Left lung (tissue), 10 donors: ENCODE measurements around the gene FDPS. TPM values are rescaled to one million over a fixed set of nuclear protein-coding genes. Genes with fewer than 3 reads are reported as not detected.

Experiments
- ATAC-seq: fragments of 200-7000 bp; cut with Tn5 transposase; one replicate; pipeline ENCODE4 v1.9.1; 2020; ENCODE audit warnings: moderate library complexity
- DNase-seq, 4 donors: peaks; one replicate each; pipeline ENCODE4 v3.0.0-alpha.2; 2013 to 2020
- H3K27ac ChIP-seq, 2 donors: fragments of 200-600 bp; sonication (generic) in 1 of 2; one replicate each; pipeline versions ENCODE4 v1.5.0 to v1.8.0; 2020 to 2021
- H3K27me3 ChIP-seq, 2 donors: fragments of 200-600 bp; sonication (generic) in 1 of 2; one replicate each; pipeline versions ENCODE4 v1.5.0 to v1.8.0; 2020 to 2021
- H3K36me3 ChIP-seq, 2 donors: fragments of 200-600 bp; sonication (generic) in 1 of 2; one replicate each; pipeline versions ENCODE4 v1.5.0 to v1.8.0; 2020 to 2021
- H3K4me1 ChIP-seq, 2 donors: fragments of 200-600 bp; one replicate each; pipeline ENCODE4 v1.8.0; 2021
- H3K4me3 ChIP-seq, 2 donors: fragments of 200-600 bp; sonication (generic) in 1 of 2; one replicate each; pipeline versions ENCODE4 v1.5.0 to v1.8.0; 2020 to 2021; ENCODE audit warnings: mild to moderate bottlenecking in 1 of 2
- H3K9me3 ChIP-seq, 2 donors: fragments of 200-600 bp; sonication (generic) in 1 of 2; one replicate each; pipeline versions ENCODE4 v1.5.0 to v1.8.0; 2020 to 2021
- intact Hi-C, 2 donors: fragments of 100-400 bp; cut with DNase I; formaldehyde crosslinking; loops; one replicate each; pipeline versions ENCODE4 v1.11.2 to v1.14.2; 2022
- polyA plus RNA-seq, 6 donors: library from polyadenylated mRNA; unstranded; fragments of 120-200 nt; gene quantifications; one replicate each; pipeline ENCODE4 v1.2.1, GENCODE V29; 2013; ENCODE audit not compliant: insufficient read length in 6 of 6
- total RNA-seq, 2 donors: library from RNA; stranded (reverse); fragmentation: NEBNext Ultra II Directional; extraction: Animal tissue kit (Norgen Biotek cat#: 25700); gene quantifications; one replicate each; pipeline ENCODE4 v1.2.1, GENCODE V29; 2021
- TF ChIP-seq, protein P1 (sequence below), 2 donors: fragments of 200-600 bp; sonication (generic) in 1 of 2; IDR thresholded peaks; one replicate each; pipeline versions ENCODE4 v1.5.0 to v1.8.0; 2021; ENCODE audit warnings: antibody characterized with exemption in 2 of 2
- donor health status: DM: no; HTN: yes; CAD: no.
- donor health status: DM: no; HTN: no; CAD: no.

FDPS gene
- total and polyA plus RNA-seq, 8 donors: 166 to 411 (median 187) TPM

DNA sequence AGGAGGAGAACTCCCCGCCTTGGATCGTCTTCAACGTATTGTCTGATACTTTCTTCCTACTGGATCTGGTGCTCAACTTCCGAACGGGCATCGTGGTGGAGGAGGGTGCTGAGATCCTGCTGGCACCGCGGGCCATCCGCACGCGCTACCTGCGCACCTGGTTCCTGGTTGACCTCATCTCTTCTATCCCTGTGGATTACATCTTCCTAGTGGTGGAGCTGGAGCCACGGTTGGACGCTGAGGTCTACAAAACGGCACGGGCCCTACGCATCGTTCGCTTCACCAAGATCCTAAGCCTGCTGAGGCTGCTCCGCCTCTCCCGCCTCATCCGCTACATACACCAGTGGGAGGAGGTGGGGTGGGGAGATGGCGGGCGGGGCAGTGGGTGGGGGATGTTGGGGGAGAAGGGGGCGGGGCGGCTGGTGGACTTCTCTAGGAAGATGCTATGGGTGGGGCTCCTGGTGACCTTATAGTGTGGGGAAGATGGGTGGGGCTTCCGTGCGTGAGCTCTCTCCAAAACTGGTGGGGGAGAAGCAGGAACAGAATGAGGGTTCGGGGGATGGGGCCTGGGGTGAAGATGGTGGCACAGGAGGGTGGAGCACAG is 26.1 kb upstream of the FDPS start:
- no peak overlapping the region for H3K4me3 ChIP-seq
- H3K9me3 ChIP-seq: no peaks in the 10 kb centered on the region
- H3K27ac ChIP-seq: no peak overlapping the region
- no peaks in the 10 kb centered on the region for H3K36me3 ChIP-seq
- ATAC-seq (no peak), DNase-seq (no peak)
- peaks cover 5 to 13% of the 10 kb centered on the region in 2 donors for H3K4me1 ChIP-seq
- intact Hi-C loops: no loop called here
- peaks cover 0 to 10% of the 10 kb centered on the region in 2 donors for H3K27me3 ChIP-seq
- TF ChIP-seq, protein P1, sequence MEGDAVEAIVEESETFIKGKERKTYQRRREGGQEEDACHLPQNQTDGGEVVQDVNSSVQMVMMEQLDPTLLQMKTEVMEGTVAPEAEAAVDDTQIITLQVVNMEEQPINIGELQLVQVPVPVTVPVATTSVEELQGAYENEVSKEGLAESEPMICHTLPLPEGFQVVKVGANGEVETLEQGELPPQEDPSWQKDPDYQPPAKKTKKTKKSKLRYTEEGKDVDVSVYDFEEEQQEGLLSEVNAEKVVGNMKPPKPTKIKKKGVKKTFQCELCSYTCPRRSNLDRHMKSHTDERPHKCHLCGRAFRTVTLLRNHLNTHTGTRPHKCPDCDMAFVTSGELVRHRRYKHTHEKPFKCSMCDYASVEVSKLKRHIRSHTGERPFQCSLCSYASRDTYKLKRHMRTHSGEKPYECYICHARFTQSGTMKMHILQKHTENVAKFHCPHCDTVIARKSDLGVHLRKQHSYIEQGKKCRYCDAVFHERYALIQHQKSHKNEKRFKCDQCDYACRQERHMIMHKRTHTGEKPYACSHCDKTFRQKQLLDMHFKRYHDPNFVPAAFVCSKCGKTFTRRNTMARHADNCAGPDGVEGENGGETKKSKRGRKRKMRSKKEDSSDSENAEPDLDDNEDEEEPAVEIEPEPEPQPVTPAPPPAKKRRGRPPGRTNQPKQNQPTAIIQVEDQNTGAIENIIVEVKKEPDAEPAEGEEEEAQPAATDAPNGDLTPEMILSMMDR (IDR thresholded peaks at IDR 0.05): no peak

DNA sequence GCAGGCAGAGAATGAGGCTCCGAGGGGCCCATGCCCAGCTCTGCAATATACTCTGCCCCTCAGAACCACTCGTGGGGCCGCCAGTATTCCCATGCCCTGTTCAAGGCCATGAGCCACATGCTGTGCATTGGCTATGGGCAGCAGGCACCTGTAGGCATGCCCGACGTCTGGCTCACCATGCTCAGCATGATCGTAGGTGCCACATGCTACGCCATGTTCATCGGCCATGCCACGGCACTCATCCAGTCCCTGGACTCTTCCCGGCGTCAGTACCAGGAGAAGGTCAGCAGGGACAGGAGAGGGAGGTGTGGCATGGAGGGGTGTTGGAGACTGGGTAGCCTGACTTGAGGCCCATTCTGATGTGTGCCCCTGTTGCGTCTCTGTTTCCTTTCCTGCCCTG is 24.2 kb upstream of the FDPS start:
- intact Hi-C loops: no loop called here
- Histone ChIP-seq H3K4me3 (no peak overlapping the region), H3K27ac (no peak overlapping the region), H3K9me3 (no peaks in the 10 kb centered on the region), H3K4me1 (no peaks in the 10 kb centered on the region), H3K27me3 (no peaks in the 10 kb centered on the region), H3K36me3 (no peaks in the 10 kb centered on the region)
- TF ChIP-seq, protein P1 (IDR thresholded peaks at IDR 0.05): no peak
- no peak for ATAC-seq
- no peak for DNase-seq

DNA sequence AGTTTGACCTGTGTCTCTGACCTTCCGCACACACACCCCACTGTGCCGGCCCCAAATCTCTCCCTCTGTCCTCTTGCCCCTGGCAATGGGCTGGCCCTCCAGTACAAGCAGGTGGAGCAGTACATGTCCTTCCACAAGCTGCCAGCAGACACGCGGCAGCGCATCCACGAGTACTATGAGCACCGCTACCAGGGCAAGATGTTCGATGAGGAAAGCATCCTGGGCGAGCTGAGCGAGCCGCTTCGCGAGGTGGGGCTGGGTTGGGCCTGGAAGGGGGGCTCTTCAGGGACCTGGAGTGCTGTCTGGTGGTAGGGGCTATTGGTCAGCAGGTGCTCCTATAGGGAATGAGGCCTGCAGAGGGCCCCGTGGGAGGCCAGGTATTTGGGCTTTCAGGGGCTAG is 23.6 kb upstream of the FDPS start:
- no peak for DNase-seq
- intact Hi-C loops: no loop called here
- Histone ChIP-seq H3K4me3 (no peak overlapping the region), H3K9me3 (no peaks in the 10 kb centered on the region), H3K36me3 (no peaks in the 10 kb centered on the region), H3K4me1 (no peaks in the 10 kb centered on the region), H3K27ac (no peak overlapping the region), H3K27me3 (no peaks in the 10 kb centered on the region)
- TF ChIP-seq, protein P1 (IDR thresholded peaks at IDR 0.05): no peak
- no peak for ATAC-seq

DNA sequence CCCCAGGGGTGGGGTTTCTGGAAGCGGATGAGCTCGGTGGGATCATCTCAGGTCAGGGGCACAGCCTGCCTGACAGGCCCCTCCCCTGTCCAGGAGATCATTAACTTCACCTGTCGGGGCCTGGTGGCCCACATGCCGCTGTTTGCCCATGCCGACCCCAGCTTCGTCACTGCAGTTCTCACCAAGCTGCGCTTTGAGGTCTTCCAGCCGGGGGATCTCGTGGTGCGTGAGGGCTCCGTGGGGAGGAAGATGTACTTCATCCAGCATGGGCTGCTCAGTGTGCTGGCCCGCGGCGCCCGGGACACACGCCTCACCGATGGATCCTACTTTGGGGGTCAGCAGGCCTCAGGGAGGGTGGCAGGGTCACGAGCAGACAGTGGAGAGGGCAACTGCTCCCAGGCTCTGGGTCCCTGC is 23.0 kb upstream of the FDPS start:
- no peak for DNase-seq
- H3K4me1 ChIP-seq: no peaks in the 10 kb centered on the region
- no peaks in the 10 kb centered on the region for H3K36me3 ChIP-seq
- H3K27me3 ChIP-seq: no peaks in the 10 kb centered on the region
- H3K9me3 ChIP-seq: no peaks in the 10 kb centered on the region
- no peak for ATAC-seq
- no peak overlapping the region for H3K27ac ChIP-seq
- intact Hi-C loops: no loop called here
- no peak overlapping the region for H3K4me3 ChIP-seq
- TF ChIP-seq, protein P1 (IDR thresholded peaks at IDR 0.05): no peak

DNA sequence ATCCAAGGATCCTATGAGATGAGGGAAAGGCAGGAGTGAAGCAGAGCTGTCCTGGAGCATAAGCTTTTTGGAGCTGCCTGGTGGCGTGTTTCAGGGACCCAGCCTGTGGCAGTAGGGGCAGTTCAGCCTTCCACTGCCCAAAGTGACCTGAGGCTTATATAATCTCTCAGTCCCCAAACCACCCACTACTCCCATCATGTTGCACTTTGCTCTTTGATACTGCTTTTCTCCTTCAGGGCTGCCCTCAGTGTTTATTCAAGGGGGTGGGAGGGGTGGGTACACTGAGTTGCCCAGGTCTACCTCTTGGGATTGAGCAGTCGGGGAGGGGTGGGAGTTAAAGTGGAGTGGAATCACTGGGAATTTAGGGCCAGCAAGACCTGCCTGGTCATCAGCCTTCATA is 22.1 kb upstream of the FDPS start:
- DNase-seq (no peak), ATAC-seq (no peak)
- H3K9me3 ChIP-seq: no peaks in the 10 kb centered on the region
- H3K36me3 ChIP-seq: no peaks in the 10 kb centered on the region
- H3K27me3 ChIP-seq: no peaks in the 10 kb centered on the region
- intact Hi-C loops: no loop called here
- H3K27ac ChIP-seq: no peak overlapping the region
- H3K4me1 ChIP-seq: no peaks in the 10 kb centered on the region
- TF ChIP-seq, protein P1 (IDR thresholded peaks at IDR 0.05): no peak
- H3K4me3 ChIP-seq: no peak overlapping the region
